AG04450 (cell line): ENCODE data around the gene BRDT. TPM values are rescaled to one million over a fixed set of nuclear protein-coding genes. Genes with fewer than 3 reads are reported as not detected.
"Not testable (repeated sequence)": the region's sequence is repeated elsewhere in the genome, so short reads cannot be mapped to it uniquely, and the experiment has no call there.

Source experiments
- CTCF ChIA-PET: fragments of 300-600, 350-600 bp; formaldehyde crosslinking; extraction: SDS; loops from one replicate; lab custom pipeline; 2022; ENCODE audit warnings: antibody characterized with exemption, inconsistent platforms; lab: Charles Lee
- POLR2A ChIA-PET: fragments of 350-600 bp; formaldehyde crosslinking; extraction: SDS; loops from one replicate; lab custom pipeline; 2021; ENCODE audit warnings: antibody characterized with exemption, inconsistent platforms; lab: Yijun Ruan, JAX
- DNase-seq: peaks from one replicate; pipeline ENCODE4 v3.0.0-alpha.2; 2011; ENCODE audit warnings: low read depth, low spot score
- H3K27ac ChIP-seq: one replicate; pipeline ENCODE4 v1.5.1; 2012; ENCODE audit warnings: low read depth, low read length, control low read depth
- H3K27me3 ChIP-seq: one replicate; pipeline ENCODE4 v1.6.0; 2012; ENCODE audit warnings: low read length; ENCODE audit not compliant: control insufficient read depth, insufficient read depth
- H3K4me3 ChIP-seq: 2 replicates; pipeline ENCODE4 v1.5.1; 2011; ENCODE audit warnings: mild to moderate bottlenecking, low read depth, low read length, control low read depth
- H3K9me3 ChIP-seq: 2 replicates; pipeline ENCODE4 v1.5.1; 2012; ENCODE audit warnings: low read length; ENCODE audit not compliant: control insufficient read depth, insufficient read depth
- polyA plus RNA-seq: library from polyadenylated mRNA; depleted of rRNA; stranded (reverse); fragments of >200 nt; gene quantifications from 2 replicates; pipeline ENCODE4 v1.2.3, GENCODE V29; 2011
- TF ChIP-seq, protein P1 (sequence below): IDR thresholded peaks from 2 replicates; pipeline ENCODE4 v1.5.1; 2011; ENCODE audit warnings: low read depth, low read length, control low read depth, inconsistent platforms

BRDT gene
- polyA plus RNA-seq, 1 experiment, result not detected

- Histone ChIP-seq H3K27ac (no peak overlapping the region), H3K4me3 (no peak overlapping the region), H3K9me3 (no peaks in the 10 kb centered on the region), H3K27me3 (no peaks in the 10 kb centered on the region)
- ChIA-PET POLR2A (no interaction called here), CTCF (interaction anchor here (0.6 to 8.1 kb wide), 35 partner anchors 8 to 586 kb away, joined by 3 to 236 read pairs (median 4); partner anchors contain the start of gene GLMN)
- DNase-seq, result peak; percentile 30
- TF ChIP-seq, protein P1, sequence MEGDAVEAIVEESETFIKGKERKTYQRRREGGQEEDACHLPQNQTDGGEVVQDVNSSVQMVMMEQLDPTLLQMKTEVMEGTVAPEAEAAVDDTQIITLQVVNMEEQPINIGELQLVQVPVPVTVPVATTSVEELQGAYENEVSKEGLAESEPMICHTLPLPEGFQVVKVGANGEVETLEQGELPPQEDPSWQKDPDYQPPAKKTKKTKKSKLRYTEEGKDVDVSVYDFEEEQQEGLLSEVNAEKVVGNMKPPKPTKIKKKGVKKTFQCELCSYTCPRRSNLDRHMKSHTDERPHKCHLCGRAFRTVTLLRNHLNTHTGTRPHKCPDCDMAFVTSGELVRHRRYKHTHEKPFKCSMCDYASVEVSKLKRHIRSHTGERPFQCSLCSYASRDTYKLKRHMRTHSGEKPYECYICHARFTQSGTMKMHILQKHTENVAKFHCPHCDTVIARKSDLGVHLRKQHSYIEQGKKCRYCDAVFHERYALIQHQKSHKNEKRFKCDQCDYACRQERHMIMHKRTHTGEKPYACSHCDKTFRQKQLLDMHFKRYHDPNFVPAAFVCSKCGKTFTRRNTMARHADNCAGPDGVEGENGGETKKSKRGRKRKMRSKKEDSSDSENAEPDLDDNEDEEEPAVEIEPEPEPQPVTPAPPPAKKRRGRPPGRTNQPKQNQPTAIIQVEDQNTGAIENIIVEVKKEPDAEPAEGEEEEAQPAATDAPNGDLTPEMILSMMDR, result peak; percentile 68
Measured at GRCh38 chr1:91997607-91998195, 48.5 kb downstream of the BRDT start.

- TF ChIP-seq, protein P1, result no peak
- DNase-seq, result no peak
- ChIA-PET CTCF (interaction anchor here (2.1 kb wide), 1 partner anchor 287 kb away, joined by 14 read pairs; no protein-coding TSS in a partner anchor), POLR2A (no interaction called here)
- Histone ChIP-seq H3K9me3 (no peaks in the 10 kb centered on the region), H3K4me3 (no peak overlapping the region), H3K27me3 (no peaks in the 10 kb centered on the region), H3K27ac (no peak overlapping the region)
Measured at GRCh38 chr1:92004129-92004528, 54.9 kb downstream of the BRDT start.

GRCh38 chr1:92013923-92014322 is 64.7 kb downstream of the BRDT start:
- DNase-seq, result no peak
- POLR2A ChIA-PET, result no interaction called here
- CTCF ChIA-PET, result interaction anchor here (0.8 to 2.3 kb wide), 2 partner anchors 17 to 277 kb away, joined by 3 to 6 read pairs; no protein-coding TSS in a partner anchor
- TF ChIP-seq, protein P1, result no peak
- Histone ChIP-seq H3K27me3 (no peaks in the 10 kb centered on the region), H3K4me3 (no peak overlapping the region), H3K27ac (no peak overlapping the region), H3K9me3 (no peaks in the 10 kb centered on the region)

DNA sequence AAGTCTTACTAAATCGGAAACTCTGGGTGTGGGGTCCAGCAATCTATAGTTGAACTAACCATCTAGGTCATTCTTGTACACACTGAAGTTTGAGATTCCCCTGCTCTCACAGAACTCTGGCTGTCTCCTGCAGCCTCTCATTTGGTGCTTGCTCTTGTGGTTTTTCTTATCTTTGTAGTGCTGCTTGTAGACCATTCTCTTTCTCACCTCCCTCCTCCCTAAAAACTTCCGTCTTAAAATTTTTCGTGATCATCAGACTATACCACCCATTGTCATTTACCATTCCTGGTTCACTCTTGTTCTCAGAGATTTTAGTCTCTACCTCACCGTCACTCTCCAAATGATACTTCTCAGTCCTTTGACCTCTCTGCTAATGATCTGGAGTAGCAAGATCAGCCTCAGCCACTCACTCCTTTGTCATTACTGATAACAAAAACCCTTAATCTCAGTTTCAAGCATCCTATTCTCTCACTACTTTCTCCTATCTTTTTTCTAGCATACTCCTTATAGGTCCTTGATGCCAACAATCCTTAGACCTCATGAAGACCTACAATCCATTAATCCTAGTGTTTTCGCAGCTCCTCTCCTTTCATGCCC is 67.6 kb downstream of the BRDT start:
- Histone ChIP-seq H3K27me3 (peaks cover 2% of the 10 kb centered on the region), H3K9me3 (no peaks in the 10 kb centered on the region), H3K4me3 (no peak overlapping the region), H3K27ac (no peak overlapping the region)
- DNase-seq, result no peak
- POLR2A ChIA-PET, result no interaction called here
- CTCF ChIA-PET, result no interaction called here
- TF ChIP-seq, protein P1, result no peak

- POLR2A ChIA-PET, result no interaction called here
- TF ChIP-seq, protein P1, result no peak
Measured at GRCh38 chr1:92017656-92018055, 68.5 kb downstream of the BRDT start.

GRCh38 chr1:92026042-92026441 is 76.8 kb downstream of the BRDT start:
- H3K27me3 ChIP-seq, H3K9me3 ChIP-seq, CTCF ChIA-PET, H3K4me3 ChIP-seq, H3K27ac ChIP-seq, DNase-seq, POLR2A ChIA-PET: not testable (repeated sequence)

More at GRCh38 chr1:92017656-92018055, 68.5 kb downstream of the BRDT start:
- CTCF ChIA-PET, result no interaction called here
- no peaks in the 10 kb centered on the region for H3K9me3 ChIP-seq
- H3K4me3 ChIP-seq, result no peak overlapping the region
- H3K27ac ChIP-seq, result no peak overlapping the region
- peaks cover 2% of the 10 kb centered on the region for H3K27me3 ChIP-seq
- DNase-seq, result no peak
